Erythroblast (primary cell): Measurements from ENCODE around the gene AOPEP.

Experiments used
- GATA1 ChIP-seq: IDR thresholded peaks from 2 replicates; pipeline ENCODE4 v1.6.1; 2011; ENCODE audit warnings: low read depth, mild to moderate bottlenecking, control low read depth, low read length, moderate library complexity
- POLR2A ChIP-seq: IDR thresholded peaks from 2 replicates; pipeline ENCODE4 v1.6.1; 2011; ENCODE audit warnings: mild to moderate bottlenecking, low read length

- TF ChIP-seq POLR2A = no peak
- TF ChIP-seq GATA1 = no peak
These were observed 403.2 kb downstream of the AOPEP start for GRCh38 chr9:95129476-95130291.
